ENCODE data around the gene ZNF787.

GRCh38 chr19:56099638-56100539 is 21.2 kb downstream of the ZNF787 start:
- TF ChIP-seq CTCF (IDR thresholded peaks at IDR 0.05; ENCODE audit: insufficient read depth, low read length) (no peak), REST (IDR thresholded peaks at IDR 0.05; ENCODE audit: insufficient replicate concordance, low read depth) (no peak), GABPA (IDR thresholded peaks at IDR 0.05; ENCODE audit: low read depth) (no peak)
